Calu3 (cell line): Measurements from ENCODE around the gene LMF1. TPM values are rescaled to one million over a fixed set of nuclear protein-coding genes. Genes with fewer than 3 reads are reported as not detected.

ENCODE experiments used
- BruUV-seq: library from RNA; stranded (reverse); fragments of 400-500 nt; replicated peaks from 2 replicates; lab custom pipeline; 2021; lab: Mats Ljungman, UMichigan
- CTCF ChIA-PET: fragments of 300-600 bp; sonication (Branson Sonifier 250); formaldehyde crosslinking; loops from one replicate; lab custom pipeline; 2022; ENCODE audit warnings: antibody characterized with exemption; lab: Charles Lee
- DNase-seq: peaks from one replicate; pipeline ENCODE4 v3.0.0; 2022
- H3K27ac Mint-ChIP-seq: one replicate; pipeline ENCODE4 v1.8.0; 2022; ENCODE audit warnings: mixed read lengths; ENCODE audit not compliant: unreplicated experiment
- H3K27me3 Mint-ChIP-seq: one replicate; pipeline ENCODE4 v1.8.0; 2022; ENCODE audit warnings: mixed read lengths; ENCODE audit not compliant: unreplicated experiment
- H3K36me3 Mint-ChIP-seq: one replicate; pipeline ENCODE4 v1.8.0; 2022; ENCODE audit warnings: mild to moderate bottlenecking, moderate library complexity, mixed read lengths; ENCODE audit not compliant: insufficient read depth, unreplicated experiment
- H3K4me1 Mint-ChIP-seq: one replicate; pipeline ENCODE4 v1.8.0; 2022; ENCODE audit warnings: mild to moderate bottlenecking, low read depth, mixed read lengths; ENCODE audit not compliant: unreplicated experiment
- H3K4me3 Mint-ChIP-seq: one replicate; pipeline ENCODE4 v1.8.0; 2022; ENCODE audit warnings: mild to moderate bottlenecking, low read depth, moderate library complexity, mixed read lengths; ENCODE audit not compliant: unreplicated experiment
- H3K9me3 Mint-ChIP-seq: one replicate; pipeline ENCODE4 v1.8.0; 2022; ENCODE audit warnings: low read depth, mixed read lengths; ENCODE audit not compliant: unreplicated experiment
- intact Hi-C: fragments of 100-400 bp; cut with micrococcal nuclease; formaldehyde crosslinking; loops from one replicate; pipeline ENCODE4 v1.10.0; 2022; ENCODE audit not compliant: unreplicated experiment
- total RNA-seq: library from RNA; stranded (reverse); gene quantifications from 2 replicates; pipeline ENCODE4 v1.2.3, GENCODE V29; 2022
- TF ChIP-seq, protein P1 (sequence below): fragments of 200-600 bp; IDR thresholded peaks from one replicate; pipeline ENCODE4 v1.8.0; 2022; ENCODE audit warnings: antibody characterized with exemption; ENCODE audit not compliant: unreplicated experiment

The LMF1 gene
- total RNA-seq, 1 experiment from 2014 or later: 31.9 TPM

DNA sequence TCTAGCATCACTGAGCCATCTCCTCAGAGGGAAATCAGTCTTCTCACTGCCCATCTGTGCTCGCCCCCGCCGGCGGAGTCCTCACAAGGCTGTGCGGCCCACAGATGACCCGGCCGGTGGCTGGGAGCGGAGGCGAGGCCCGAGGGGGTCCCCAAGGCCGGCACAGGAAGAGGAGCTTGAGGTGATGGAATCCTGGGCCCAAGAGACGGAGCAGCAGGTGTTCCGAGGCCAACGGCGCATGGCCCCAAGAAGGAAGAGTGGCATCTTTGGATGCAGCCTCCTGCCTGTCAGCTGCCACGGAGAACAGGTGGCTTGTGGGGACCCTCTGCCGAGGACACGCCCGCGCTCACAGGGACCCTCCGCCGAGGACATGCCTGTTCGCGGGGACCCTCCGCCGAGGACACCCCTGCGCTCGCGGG, 97.5 kb downstream of the LMF1 start:
- Mint-ChIP-seq H3K4me1 (no peaks in the 10 kb centered on the region), H3K9me3 (no peaks in the 10 kb centered on the region), H3K27me3 (no peaks in the 10 kb centered on the region), H3K27ac (no peak overlapping the region), H3K4me3 (no peak overlapping the region), H3K36me3 (peaks cover 3% of the 10 kb centered on the region)
- TF ChIP-seq, protein P1, sequence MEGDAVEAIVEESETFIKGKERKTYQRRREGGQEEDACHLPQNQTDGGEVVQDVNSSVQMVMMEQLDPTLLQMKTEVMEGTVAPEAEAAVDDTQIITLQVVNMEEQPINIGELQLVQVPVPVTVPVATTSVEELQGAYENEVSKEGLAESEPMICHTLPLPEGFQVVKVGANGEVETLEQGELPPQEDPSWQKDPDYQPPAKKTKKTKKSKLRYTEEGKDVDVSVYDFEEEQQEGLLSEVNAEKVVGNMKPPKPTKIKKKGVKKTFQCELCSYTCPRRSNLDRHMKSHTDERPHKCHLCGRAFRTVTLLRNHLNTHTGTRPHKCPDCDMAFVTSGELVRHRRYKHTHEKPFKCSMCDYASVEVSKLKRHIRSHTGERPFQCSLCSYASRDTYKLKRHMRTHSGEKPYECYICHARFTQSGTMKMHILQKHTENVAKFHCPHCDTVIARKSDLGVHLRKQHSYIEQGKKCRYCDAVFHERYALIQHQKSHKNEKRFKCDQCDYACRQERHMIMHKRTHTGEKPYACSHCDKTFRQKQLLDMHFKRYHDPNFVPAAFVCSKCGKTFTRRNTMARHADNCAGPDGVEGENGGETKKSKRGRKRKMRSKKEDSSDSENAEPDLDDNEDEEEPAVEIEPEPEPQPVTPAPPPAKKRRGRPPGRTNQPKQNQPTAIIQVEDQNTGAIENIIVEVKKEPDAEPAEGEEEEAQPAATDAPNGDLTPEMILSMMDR: no peak
- no TSS peak for BruUV-seq
- CTCF ChIA-PET: no interaction called here
- DNase-seq: no peak
- intact Hi-C loops: no loop called here

DNA sequence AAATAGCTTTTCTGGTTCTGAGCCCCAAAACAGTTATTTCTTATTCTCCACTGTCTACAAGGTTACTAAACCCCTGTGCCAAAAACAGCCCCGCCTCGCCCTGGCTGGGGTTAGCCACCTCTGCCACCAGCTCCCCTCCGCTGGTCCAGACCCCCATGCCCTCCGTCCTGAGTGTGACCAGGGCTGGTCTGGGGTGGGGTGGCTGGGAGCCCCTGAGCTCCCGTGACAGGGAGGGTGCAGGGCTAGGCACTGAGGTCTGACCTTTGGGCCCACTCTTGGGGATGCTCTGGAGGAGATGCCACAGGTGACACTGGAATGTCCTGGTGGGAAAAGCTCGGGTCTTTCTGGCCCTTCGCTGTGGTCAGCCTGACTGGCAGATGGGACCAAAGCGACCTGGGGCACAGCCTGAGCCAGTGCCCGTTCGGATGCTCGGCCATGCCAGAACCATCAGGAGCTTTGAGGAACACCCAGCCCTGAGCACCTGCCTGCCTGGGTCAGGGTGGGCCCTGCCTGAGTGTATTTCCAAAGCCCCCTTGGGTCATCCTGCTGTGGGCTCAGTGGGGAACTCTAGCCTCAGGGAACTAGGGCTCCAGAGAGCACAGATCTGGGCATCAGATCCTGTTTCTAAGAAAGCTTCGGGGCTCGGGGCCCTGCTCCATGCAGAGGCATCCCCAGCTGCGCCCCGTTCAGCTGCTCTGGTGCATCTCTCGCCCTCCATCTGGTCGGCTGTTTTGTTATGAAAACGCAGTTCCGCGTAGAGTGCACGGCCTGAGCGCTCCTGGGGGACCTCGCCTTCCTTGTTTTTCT, 98.1 kb downstream of the LMF1 start:
- TF ChIP-seq, protein P1: no peak
- H3K36me3 Mint-ChIP-seq: peaks cover 3% of the 10 kb centered on the region
- intact Hi-C loops: no loop called here
- H3K9me3 Mint-ChIP-seq: no peaks in the 10 kb centered on the region
- CTCF ChIA-PET: no interaction called here
- no peak overlapping the region for H3K4me3 Mint-ChIP-seq
- no peaks in the 10 kb centered on the region for H3K27me3 Mint-ChIP-seq
- no peak overlapping the region for H3K27ac Mint-ChIP-seq
- no peak for DNase-seq
- no peaks in the 10 kb centered on the region for H3K4me1 Mint-ChIP-seq
- BruUV-seq: no TSS peak

DNA sequence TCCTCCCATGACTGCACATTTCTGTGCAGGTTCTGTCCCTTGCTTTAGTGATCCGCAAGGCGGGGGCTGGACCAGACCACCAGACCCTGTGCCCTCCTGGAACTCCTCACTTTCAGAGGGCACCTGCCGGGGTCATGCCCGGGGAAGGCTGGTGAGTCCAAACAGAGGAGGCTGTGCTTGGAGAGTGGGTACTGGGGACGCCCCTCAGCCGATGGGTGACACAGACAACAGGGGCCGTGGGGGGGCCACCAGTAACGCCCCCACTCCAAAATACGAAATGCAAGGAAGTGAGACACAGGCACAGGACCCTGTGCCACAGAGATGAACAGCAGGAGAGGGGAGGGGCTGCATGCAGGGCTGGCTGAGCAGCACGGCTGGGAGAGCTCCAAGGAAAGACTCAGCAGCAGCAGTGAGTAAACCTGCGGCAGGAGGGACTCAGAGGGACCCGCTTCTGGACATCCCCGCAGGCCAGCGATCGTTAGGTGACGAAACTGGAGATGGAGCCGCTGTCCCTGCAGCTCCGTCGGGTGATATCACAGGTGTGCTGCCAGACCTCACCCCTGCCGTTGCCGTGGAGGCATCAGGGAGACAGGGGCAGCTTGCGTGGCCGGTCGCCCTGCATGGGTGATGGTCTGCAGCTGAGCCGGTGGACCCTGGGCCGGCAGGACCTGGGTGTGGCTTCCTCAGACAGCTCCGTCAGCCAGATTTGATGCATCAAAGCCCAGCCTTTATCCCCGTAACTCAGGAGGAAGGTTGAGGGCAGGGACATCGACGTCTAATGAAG, 99.0 kb downstream of the LMF1 start:
- H3K4me1 Mint-ChIP-seq: no peaks in the 10 kb centered on the region
- H3K27ac Mint-ChIP-seq: no peak overlapping the region
- no peaks in the 10 kb centered on the region for H3K36me3 Mint-ChIP-seq
- no TSS peak for BruUV-seq
- TF ChIP-seq, protein P1: no peak
- intact Hi-C loops: no loop called here
- no peaks in the 10 kb centered on the region for H3K27me3 Mint-ChIP-seq
- H3K9me3 Mint-ChIP-seq: no peaks in the 10 kb centered on the region
- CTCF ChIA-PET: no interaction called here
- no peak overlapping the region for H3K4me3 Mint-ChIP-seq
- no peak for DNase-seq

DNA sequence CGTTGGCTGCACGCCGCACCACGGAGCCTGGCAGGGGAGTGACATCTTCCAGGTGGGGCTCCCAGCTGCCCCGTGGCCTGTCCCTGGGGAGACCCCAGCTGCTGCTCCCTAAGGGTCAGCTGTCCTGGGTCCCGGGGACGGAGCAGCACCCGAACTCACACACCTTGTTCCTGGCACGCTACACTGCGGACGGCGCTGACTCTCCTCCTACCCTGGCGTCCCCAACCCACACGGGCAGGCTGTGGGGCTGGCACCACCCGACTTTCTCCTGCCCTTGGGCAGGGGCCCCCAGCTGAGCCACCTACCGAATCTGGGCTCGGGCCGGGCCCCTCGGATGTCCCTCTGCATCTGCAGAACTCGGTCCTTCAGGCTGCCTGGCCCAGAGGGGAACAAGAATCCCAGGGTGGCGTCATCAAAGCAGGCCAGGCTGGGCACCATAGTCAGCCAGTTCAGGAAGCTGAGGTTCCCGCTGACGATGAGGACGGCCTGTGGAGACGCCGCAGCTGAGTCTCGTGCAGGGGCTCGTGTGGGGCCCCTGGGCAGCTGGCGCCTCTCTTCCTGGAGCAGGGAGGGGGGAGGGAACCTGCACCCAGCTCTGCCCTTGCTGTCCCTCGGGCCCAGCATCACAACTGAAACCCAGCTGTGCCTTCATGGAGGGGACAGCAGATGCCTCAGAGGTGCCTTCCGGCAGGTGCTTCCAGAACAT, 99.8 kb downstream of the LMF1 start:
- no peaks in the 10 kb centered on the region for H3K9me3 Mint-ChIP-seq
- no peak overlapping the region for H3K27ac Mint-ChIP-seq
- no peak overlapping the region for H3K4me3 Mint-ChIP-seq
- CTCF ChIA-PET: no interaction called here
- no peaks in the 10 kb centered on the region for H3K27me3 Mint-ChIP-seq
- H3K36me3 Mint-ChIP-seq: no peaks in the 10 kb centered on the region
- TF ChIP-seq, protein P1: no peak
- intact Hi-C loops: no loop called here
- no peaks in the 10 kb centered on the region for H3K4me1 Mint-ChIP-seq
- BruUV-seq: no TSS peak
- DNase-seq: no peak
